HCT116 (cell line): Measurements from ENCODE around the gene PLK2. TPM values are rescaled to one million over a fixed set of nuclear protein-coding genes. Genes with fewer than 3 reads are reported as not detected.

Experiments used
- ATAC-seq: fragments of 200-7000 bp; cut with Tn5 transposase; 2 replicates; pipeline ENCODE4 v1.9.1; 2020; ENCODE audit warnings: mild to moderate bottlenecking, moderate library complexity
- BruUV-seq: library from RNA; stranded (reverse); fragments of 400-500 nt; replicated peaks from 2 replicates; lab custom pipeline; 2021; lab: Mats Ljungman, UMichigan
- CTCF ChIA-PET: fragments of 300-600 bp; sonication (Branson Sonifier 250); formaldehyde crosslinking; loops from one replicate; lab custom pipeline; 2021; ENCODE audit warnings: antibody characterized with exemption; lab: Charles Lee
- POLR2A ChIA-PET: fragments of 300-600, 350-600 bp; sonication (Branson Sonifier 250); formaldehyde crosslinking; loops from one replicate; lab custom pipeline; 2021; ENCODE audit warnings: antibody characterized with exemption; lab: Charles Lee
- RAD21 ChIA-PET, 2 experiments: fragments of 300-600 bp; sonication (Branson Sonifier 250); formaldehyde crosslinking; loops; one replicate each; lab custom pipeline; 2023; ENCODE audit warnings: low total read pairs in 2 of 2; ENCODE audit not compliant: uncharacterized antibody in 2 of 2, unreplicated experiment in 2 of 2, low non-redundant PET in 1 of 2; lab: Charles Lee
- DNase-seq: peaks from one replicate; pipeline ENCODE4 v3.0.0-alpha.2; 2010; ENCODE audit warnings: low read depth, low spot score
- H2AFZ ChIP-seq: fragments of 200-600 bp; shearing (Covaris generic), sonication (generic); 2 replicates; pipeline ENCODE4 v1.6.1; 2017; ENCODE audit warnings: low read depth, mixed run types, mixed read lengths, antibody characterized with exemption, low read length; ENCODE audit not compliant: poor library complexity, severe bottlenecking
- H3K27ac ChIP-seq: 2 replicates; pipeline ENCODE4 v1.5.1; 2012; ENCODE audit warnings: low read depth, low read length
- H3K27me3 ChIP-seq: fragments of 200-600 bp; sonication (generic); 2 replicates; pipeline ENCODE4 v1.6.1; 2016; ENCODE audit warnings: mixed run types, low read length, mixed read lengths; ENCODE audit not compliant: insufficient read depth
- H3K36me3 ChIP-seq, 2 experiments: fragments of 200-500 bp in 1 of 2; fragments of 200-600 bp in 1 of 2; sonication (Bioruptor generic) in 1 of 2; sonication (generic) in 1 of 2; 2 replicates each; pipeline versions ENCODE4 v1.5.1 to v1.6.1; 2014 to 2016; ENCODE audit warnings: low read length in 2 of 2, inconsistent platforms in 1 of 2, mixed read lengths in 1 of 2, mixed run types in 1 of 2; ENCODE audit not compliant: insufficient read depth in 2 of 2, control insufficient read depth in 1 of 2
- H3K4me1 ChIP-seq, 2 experiments: fragments of 200-600 bp in 1 of 2; sonication (generic) in 1 of 2; 2 replicates each; pipeline versions ENCODE4 v1.5.1 to v1.6.1; 2012 to 2017; ENCODE audit warnings: low read length in 2 of 2, inconsistent platforms in 1 of 2, mild to moderate bottlenecking in 1 of 2, mixed read lengths in 1 of 2, mixed run types in 1 of 2, moderate library complexity in 1 of 2; ENCODE audit not compliant: insufficient read depth in 2 of 2, control insufficient read depth in 1 of 2
- H3K4me2 ChIP-seq: fragments of 200-600 bp; sonication (generic); 2 replicates; pipeline ENCODE4 v1.6.1; 2017; ENCODE audit warnings: mixed run types, low read length, mixed read lengths
- H3K4me3 ChIP-seq, 2 experiments: fragments of 200-600 bp in 1 of 2; sonication (generic) in 1 of 2; replicated peaks in 1 of 2; 2 replicates each; pipeline ENCODE4 v1.5.1; 2011 to 2016; ENCODE audit warnings: low read length in 2 of 2, control low read depth in 1 of 2, low read depth in 1 of 2, mild to moderate bottlenecking in 1 of 2, mixed read lengths in 1 of 2, mixed run types in 1 of 2
- H3K79me2 ChIP-seq: fragments of 200-600 bp; sonication (generic); 2 replicates; pipeline ENCODE4 v1.6.1; 2017; ENCODE audit warnings: mild to moderate bottlenecking, mixed run types, low read length, moderate library complexity, mixed read lengths; ENCODE audit not compliant: insufficient read depth
- H3K9ac ChIP-seq: fragments of 200-600 bp; sonication (generic); 2 replicates; pipeline ENCODE4 v1.6.1; 2016; ENCODE audit warnings: low read length, mixed read lengths
- H3K9me2 ChIP-seq: fragments of 200-600 bp; sonication (generic), shearing (Covaris generic); 2 replicates; pipeline ENCODE4 v1.6.1; 2017; ENCODE audit warnings: mixed run types, mild to moderate bottlenecking, moderate library complexity; ENCODE audit not compliant: insufficient read depth
- H3K9me3 ChIP-seq, 2 experiments: fragments of 200-500 bp in 1 of 2; fragments of 200-600 bp in 1 of 2; sonication (Bioruptor generic) in 1 of 2; sonication (generic) in 1 of 2; 2 replicates each; pipeline ENCODE4 v1.6.1; 2014 to 2017; ENCODE audit warnings: low read length in 2 of 2, mixed read lengths in 2 of 2, inconsistent platforms in 1 of 2, low read depth in 1 of 2, mild to moderate bottlenecking in 1 of 2, mixed run types in 1 of 2, moderate library complexity in 1 of 2; ENCODE audit not compliant: control insufficient read depth in 1 of 2, insufficient read depth in 1 of 2
- H4K20me1 ChIP-seq: fragments of 200-600 bp; sonication (generic), shearing (Covaris generic); 2 replicates; pipeline ENCODE4 v1.6.1; 2017; ENCODE audit warnings: mixed run types, mild to moderate bottlenecking, moderate library complexity; ENCODE audit not compliant: insufficient read depth
- ATF3 ChIP-seq: IDR thresholded peaks from 2 replicates; pipeline ENCODE4 v1.6.1; 2012
- CTCF ChIP-seq, 3 experiments: fragments of 200-600 bp in 1 of 3; sonication (generic) in 1 of 3; IDR thresholded peaks in 2 of 3; conservative IDR thresholded peaks in 1 of 3; 2 replicates each; pipeline ENCODE4 v1.5.1; 2012 to 2017; ENCODE audit warnings: low read depth in 2 of 3, low read length in 2 of 3, antibody characterized with exemption in 1 of 3, borderline replicate concordance in 1 of 3, control low read depth in 1 of 3, mild to moderate bottlenecking in 1 of 3, mixed read lengths in 1 of 3, mixed run types in 1 of 3, moderate library complexity in 1 of 3; ENCODE audit not compliant: insufficient read depth in 1 of 3
- ELF1 ChIP-seq: IDR thresholded peaks from 2 replicates; pipeline ENCODE4 v1.6.1; 2012; ENCODE audit warnings: low read depth, borderline replicate concordance
- REST ChIP-seq: IDR thresholded peaks from 2 replicates; pipeline ENCODE4 v1.6.1; 2012; ENCODE audit warnings: low read depth
- TCF7L2 ChIP-seq: IDR thresholded peaks from 2 replicates; pipeline ENCODE4 v1.7.0; 2011; ENCODE audit warnings: borderline replicate concordance, inconsistent platforms; ENCODE audit not compliant: insufficient read depth, insufficient read length; ENCODE audit errors: extremely low read depth
- ZBTB33 ChIP-seq: IDR thresholded peaks from 2 replicates; pipeline ENCODE4 v1.6.1; 2011; ENCODE audit warnings: mild to moderate bottlenecking, low read length, moderate library complexity; ENCODE audit not compliant: insufficient replicate concordance; ENCODE audit errors: extremely low read depth
- ZNF274 ChIP-seq: fragments of 200-500 bp; sonication (Bioruptor generic); IDR thresholded peaks from 2 replicates; pipeline ENCODE4 v1.6.1; 2014; ENCODE audit warnings: mild to moderate bottlenecking, low read depth, low read length, inconsistent platforms
- intact Hi-C: fragments of 100-400 bp; cut with micrococcal nuclease; formaldehyde crosslinking; loops from 2 replicates; pipeline ENCODE4 v1.10.0; 2022
- total RNA-seq: library from RNA; stranded (reverse); gene quantifications from one replicate; pipeline ENCODE4 v1.2.1, GENCODE V29; 2021; ENCODE audit not compliant: unreplicated experiment

The PLK2 gene
- total RNA-seq, 1 experiment from 2014 or later = 54.6 TPM

GRCh38 chr5:58460002-58460731 lies at the start of gene PLK2 (continued):
- TF ChIP-seq REST (no peak), ATF3 (no peak)

GRCh38 chr5:58507715-58508114 lies 47.8 kb upstream of the PLK2 start:
- Histone ChIP-seq H3K79me2 (no peaks in the 10 kb centered on the region), H3K27me3 (peaks cover 32% of the 10 kb centered on the region; the same call in 1 of the 2 replicates), H4K20me1 (no peaks in the 10 kb centered on the region), H3K4me3 (no peak overlapping the region), H3K4me2 (no peak overlapping the region), H3K4me1 (no peaks in the 10 kb centered on the region), H2AFZ (no peak overlapping the region), H3K9me2 (no peaks in the 10 kb centered on the region), H3K27ac (no peak overlapping the region)
- ChIA-PET POLR2A (no interaction called here), CTCF (interaction anchor here (1.2 kb wide), 1 partner anchor 342 kb away, joined by 4 read pairs; no protein-coding TSS in a partner anchor), RAD21 (no interaction called here)
- BruUV-seq = no TSS peak
- intact Hi-C loops = no loop called here
- no peak for ATAC-seq
- TF ChIP-seq TCF7L2 (no peak), CTCF (IDR thresholded peaks at IDR 0.05 in 2 of 3, conservative IDR thresholded peaks at IDR 0.05 in 1 of 3; ENCODE audit: borderline replicate concordance in 1 of 3, insufficient read depth in 1 of 3, low read depth in 2 of 3, low read length in 2 of 3) (no peak), ZBTB33 (no peak), ZNF274 (no peak), REST (no peak), ELF1 (no peak)
- TF ChIP-seq, all 23 proteins: peak for 0
- H3K9ac ChIP-seq = no peak overlapping the region
- no peaks in the 10 kb centered on the region for H3K9me3 ChIP-seq
- DNase-seq = no peak
- H3K36me3 ChIP-seq = no peaks in the 10 kb centered on the region
